ENCODE measurements around the gene GRN.

DNA sequence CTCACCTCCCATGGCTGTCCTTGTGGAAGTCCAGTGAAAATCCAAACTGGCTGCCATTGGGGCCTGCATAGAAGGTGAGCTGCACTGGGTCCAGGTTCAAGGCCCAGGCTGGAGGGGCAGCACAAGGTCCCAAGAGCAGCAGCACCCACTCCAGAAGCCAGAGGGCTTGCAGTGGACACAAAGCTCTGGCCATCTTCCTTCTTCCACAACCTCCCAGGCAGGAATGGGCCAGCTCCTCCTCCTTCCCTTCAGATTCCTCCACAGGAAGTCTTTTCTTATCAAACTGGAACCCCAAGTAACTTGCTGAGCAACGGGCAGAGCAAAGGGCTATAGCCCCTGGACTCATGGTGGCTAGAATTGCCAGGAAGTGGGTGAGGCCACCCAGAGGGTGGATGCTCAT lies 44.2 kb downstream of the GRN start, which contains the start of gene ITGA2B:
- TF ChIP-seq, protein P1, sequence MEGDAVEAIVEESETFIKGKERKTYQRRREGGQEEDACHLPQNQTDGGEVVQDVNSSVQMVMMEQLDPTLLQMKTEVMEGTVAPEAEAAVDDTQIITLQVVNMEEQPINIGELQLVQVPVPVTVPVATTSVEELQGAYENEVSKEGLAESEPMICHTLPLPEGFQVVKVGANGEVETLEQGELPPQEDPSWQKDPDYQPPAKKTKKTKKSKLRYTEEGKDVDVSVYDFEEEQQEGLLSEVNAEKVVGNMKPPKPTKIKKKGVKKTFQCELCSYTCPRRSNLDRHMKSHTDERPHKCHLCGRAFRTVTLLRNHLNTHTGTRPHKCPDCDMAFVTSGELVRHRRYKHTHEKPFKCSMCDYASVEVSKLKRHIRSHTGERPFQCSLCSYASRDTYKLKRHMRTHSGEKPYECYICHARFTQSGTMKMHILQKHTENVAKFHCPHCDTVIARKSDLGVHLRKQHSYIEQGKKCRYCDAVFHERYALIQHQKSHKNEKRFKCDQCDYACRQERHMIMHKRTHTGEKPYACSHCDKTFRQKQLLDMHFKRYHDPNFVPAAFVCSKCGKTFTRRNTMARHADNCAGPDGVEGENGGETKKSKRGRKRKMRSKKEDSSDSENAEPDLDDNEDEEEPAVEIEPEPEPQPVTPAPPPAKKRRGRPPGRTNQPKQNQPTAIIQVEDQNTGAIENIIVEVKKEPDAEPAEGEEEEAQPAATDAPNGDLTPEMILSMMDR (IDR thresholded peaks at IDR 0.05 in 4 of 5, conservative IDR thresholded peaks at IDR 0.05 in 1 of 5), result no peak
- TF ChIP-seq POLR2A (IDR thresholded peaks at IDR 0.05), result no peak

All from gastrocnemius medialis (tissue), 4 donors.